ENCODE results near the gene DLEC1.

The DLEC1 gene

GRCh38 chr3:38150780-38151528, 111.9 kb downstream of the DLEC1 start:
- H3K4me3 ChIP-seq (ENCODE audit: low read depth, low read length): no peak overlapping the region

GRCh38 chr3:38151667-38152265, 112.8 kb downstream of the DLEC1 start:
- no peak overlapping the region for H3K4me3 ChIP-seq (ENCODE audit: low read depth, low read length)
- no peak for DNase-seq (ENCODE audit: low read depth)
- in situ Hi-C loops (cut with HindIII; ENCODE audit: low sequenced_read_pairs): no loop called here
- TF ChIP-seq CTCF (IDR thresholded peaks at IDR 0.05; ENCODE audit: low read depth, low read length, missing control alignments): no peak

More at GRCh38 chr3:38150780-38151528, 111.9 kb downstream of the DLEC1 start:
- in situ Hi-C loops (cut with HindIII; ENCODE audit: low sequenced_read_pairs): no loop called here
- DNase-seq (ENCODE audit: low read depth): no peak
- TF ChIP-seq CTCF (IDR thresholded peaks at IDR 0.05; ENCODE audit: low read depth, low read length, missing control alignments): no peak

GRCh38 chr3:38152609-38153008, 113.6 kb downstream of the DLEC1 start:
- no peak overlapping the region for H3K4me3 ChIP-seq (ENCODE audit: low read depth, low read length)
- DNase-seq (ENCODE audit: low read depth): no peak
- TF ChIP-seq CTCF (IDR thresholded peaks at IDR 0.05; ENCODE audit: low read depth, low read length, missing control alignments): no peak
- in situ Hi-C loops (cut with HindIII; ENCODE audit: low sequenced_read_pairs): no loop called here

- no peak overlapping the region for H3K4me3 ChIP-seq (ENCODE audit: low read depth, low read length)
- in situ Hi-C loops (cut with HindIII; ENCODE audit: low sequenced_read_pairs): no loop called here
- no peak for DNase-seq (ENCODE audit: low read depth)
- TF ChIP-seq CTCF (IDR thresholded peaks at IDR 0.05; ENCODE audit: low read depth, low read length, missing control alignments): no peak
Measured at GRCh38 chr3:38153221-38153620, 114.2 kb downstream of the DLEC1 start.

GRCh38 chr3:38154033-38154494, 115.1 kb downstream of the DLEC1 start:
- no peak for DNase-seq (ENCODE audit: low read depth)
- no peak for TF ChIP-seq CTCF (IDR thresholded peaks at IDR 0.05; ENCODE audit: low read depth, low read length, missing control alignments)
- H3K4me3 ChIP-seq (ENCODE audit: low read depth, low read length): no peak overlapping the region
- in situ Hi-C loops (cut with HindIII; ENCODE audit: low sequenced_read_pairs): no loop called here

GRCh38 chr3:38154625-38155255, 115.7 kb downstream of the DLEC1 start:
- DNase-seq (ENCODE audit: low read depth): no peak

More at GRCh38 chr3:38154625-38155255, 115.7 kb downstream of the DLEC1 start:
- no peak overlapping the region for H3K4me3 ChIP-seq (ENCODE audit: low read depth, low read length)
- in situ Hi-C loops (cut with HindIII; ENCODE audit: low sequenced_read_pairs): no loop called here
- no peak for TF ChIP-seq CTCF (IDR thresholded peaks at IDR 0.05; ENCODE audit: low read depth, low read length, missing control alignments)
